Activated T-cell treated with anti-CD3 and anti-CD28 coated beads, Interleukin-2, amount 50 U/mL, for 72 hours (primary cell): Measurements from ENCODE around the gene TRAF3. TPM values are rescaled to one million over a fixed set of nuclear protein-coding genes. Genes with fewer than 3 reads are reported as not detected.
"Not testable (repeated sequence)": the region's sequence is repeated elsewhere in the genome, so short reads cannot be mapped to it uniquely, and the experiment has no call there.

Experiments used
- ATAC-seq, 2 donors: fragments of 150-1000 bp; cut with Tn5 transposase; replicated peaks in 1 of 2; 2 replicates each; pipeline ENCODE4 v1.10.0; 2021; ENCODE audit warnings: moderate library complexity in 2 of 2, mild to moderate bottlenecking in 1 of 2
- DNase-seq, 2 donors: peaks; one replicate each; pipeline ENCODE4 v3.0.0; 2021 to 2022; ENCODE audit warnings: mixed read lengths in 1 of 2
- H3K27ac Mint-ChIP-seq: one replicate; pipeline ENCODE4 v1.8.0; 2022; ENCODE audit warnings: mild to moderate bottlenecking, moderate library complexity, mixed read lengths
- H3K27me3 Mint-ChIP-seq: one replicate; pipeline ENCODE4 v1.8.0; 2022; ENCODE audit warnings: low read depth, mixed read lengths
- H3K36me3 Mint-ChIP-seq, 2 donors: one replicate each; pipeline ENCODE4 v1.8.0; 2022; ENCODE audit warnings: mixed read lengths in 2 of 2, mild to moderate bottlenecking in 1 of 2; ENCODE audit not compliant: insufficient read depth in 2 of 2
- H3K4me1 Mint-ChIP-seq: one replicate; pipeline ENCODE4 v1.8.0; 2022; ENCODE audit warnings: low read depth, mixed read lengths
- H3K4me3 Mint-ChIP-seq, 2 donors: one replicate each; pipeline ENCODE4 v1.8.0; 2022; ENCODE audit warnings: mild to moderate bottlenecking in 2 of 2, mixed read lengths in 2 of 2, moderate library complexity in 2 of 2
- H3K9me3 Mint-ChIP-seq, 2 donors: one replicate each; pipeline ENCODE4 v1.8.0; 2022; ENCODE audit warnings: mixed read lengths in 2 of 2
- total RNA-seq, 2 donors: library from RNA; stranded (reverse); gene quantifications; one replicate each; pipeline ENCODE4 v1.2.3, GENCODE V29; 2022

TRAF3 gene
- total RNA-seq, 2 donors from 2014 or later: 123 to 137 TPM

DNA sequence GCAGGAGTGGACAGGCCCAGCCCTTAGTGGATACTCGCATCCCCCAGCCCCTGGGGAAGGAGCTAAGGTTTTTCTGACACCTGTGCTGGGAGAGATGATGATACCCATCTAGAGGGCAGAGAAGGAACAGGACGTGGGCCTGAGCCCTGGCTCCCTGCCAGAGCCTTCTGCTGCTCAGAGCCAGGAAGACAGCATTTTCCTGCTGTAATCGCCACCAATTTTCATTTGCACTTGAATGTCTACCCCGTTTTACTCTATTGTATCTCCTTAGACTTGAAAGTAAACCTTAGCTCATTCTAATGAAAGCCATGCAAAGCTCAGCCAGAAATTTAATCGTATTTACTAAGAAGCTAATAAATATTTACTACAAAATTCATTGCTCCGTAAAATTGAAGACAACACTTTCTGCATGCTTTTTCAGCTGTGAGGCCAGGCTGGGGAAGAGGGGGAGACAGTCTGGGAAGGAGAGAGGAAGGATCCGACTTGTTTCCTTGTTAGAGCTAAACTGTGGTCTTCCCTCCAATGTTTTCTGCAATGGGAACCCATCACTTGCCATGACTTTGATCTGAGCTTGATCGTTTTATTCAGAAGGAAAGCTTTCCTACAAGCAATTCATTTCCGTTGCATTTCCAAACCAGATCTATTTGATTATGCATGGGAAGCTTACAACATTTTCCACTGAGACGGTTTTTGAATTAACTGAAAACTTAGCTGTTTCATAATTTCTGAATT is 17.6 kb upstream of the TRAF3 start:
- no peaks in the 10 kb centered on the region for H3K9me3 Mint-ChIP-seq
- no peaks in the 10 kb centered on the region for H3K27me3 Mint-ChIP-seq
- no peak overlapping the region for H3K4me3 Mint-ChIP-seq
- peaks cover 6% of the 10 kb centered on the region for H3K4me1 Mint-ChIP-seq
- no peak overlapping the region for H3K27ac Mint-ChIP-seq
- ATAC-seq (no peak), DNase-seq (no peak)
- no peaks in the 10 kb centered on the region for H3K36me3 Mint-ChIP-seq

- Mint-ChIP-seq H3K4me1 (no peaks in the 10 kb centered on the region), H3K4me3 (no peak overlapping the region), H3K27ac (no peak overlapping the region), H3K27me3 (no peaks in the 10 kb centered on the region), H3K9me3 (no peaks in the 10 kb centered on the region), H3K36me3 (no peaks in the 10 kb centered on the region)
- no peak for DNase-seq
- no peak for ATAC-seq
These were observed 16.6 kb upstream of the TRAF3 start for GRCh38 chr14:102760496-102761193.

GRCh38 chr14:102761206-102761605 is 16.0 kb upstream of the TRAF3 start:
- H3K27me3 Mint-ChIP-seq: no peaks in the 10 kb centered on the region
- ATAC-seq (no peak), DNase-seq (no peak)
- no peaks in the 10 kb centered on the region for H3K36me3 Mint-ChIP-seq
- no peaks in the 10 kb centered on the region for H3K9me3 Mint-ChIP-seq
- no peaks in the 10 kb centered on the region for H3K4me1 Mint-ChIP-seq
- H3K27ac Mint-ChIP-seq: no peak overlapping the region
- H3K4me3 Mint-ChIP-seq: no peak overlapping the region

DNA sequence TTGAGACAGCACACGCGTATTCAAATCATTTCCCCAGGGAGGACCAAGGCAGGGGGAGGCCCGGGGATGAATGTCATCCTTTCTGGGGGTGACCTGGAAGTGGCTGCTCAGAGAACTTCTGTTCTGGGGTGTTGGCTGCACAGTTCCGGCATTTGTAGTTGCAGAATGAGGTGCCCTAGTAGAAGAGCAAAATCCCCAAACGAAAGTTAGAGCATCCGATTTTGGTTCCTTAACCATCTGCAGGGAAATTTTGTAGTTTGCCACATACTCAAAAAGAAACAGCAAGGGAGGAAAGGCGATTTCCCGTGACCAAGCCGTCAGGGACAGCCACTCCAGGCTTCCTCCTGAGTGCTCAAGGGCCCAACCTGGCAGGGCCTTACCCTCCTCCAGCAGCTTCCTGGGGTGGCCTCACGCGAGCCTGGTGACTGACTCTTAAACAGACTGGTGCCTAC is 13.0 kb upstream of the TRAF3 start:
- DNase-seq: no peak
- Mint-ChIP-seq H3K4me1 (peaks cover 15% of the 10 kb centered on the region), H3K4me3 (no peak overlapping the region), H3K27me3 (no peaks in the 10 kb centered on the region), H3K36me3 (no peaks in the 10 kb centered on the region), H3K27ac (no peak overlapping the region), H3K9me3 (no peaks in the 10 kb centered on the region)
- peak in 1 of 2 donors; percentile 58 for ATAC-seq

- not testable (repeated sequence) for H3K27me3 Mint-ChIP-seq, DNase-seq, H3K36me3 Mint-ChIP-seq, H3K4me3 Mint-ChIP-seq, ATAC-seq, H3K27ac Mint-ChIP-seq, H3K9me3 Mint-ChIP-seq
- H3K4me1 Mint-ChIP-seq: peaks cover 15% of the 10 kb centered on the region
These were observed 11.5 kb upstream of the TRAF3 start for GRCh38 chr14:102765770-102766169.

DNA sequence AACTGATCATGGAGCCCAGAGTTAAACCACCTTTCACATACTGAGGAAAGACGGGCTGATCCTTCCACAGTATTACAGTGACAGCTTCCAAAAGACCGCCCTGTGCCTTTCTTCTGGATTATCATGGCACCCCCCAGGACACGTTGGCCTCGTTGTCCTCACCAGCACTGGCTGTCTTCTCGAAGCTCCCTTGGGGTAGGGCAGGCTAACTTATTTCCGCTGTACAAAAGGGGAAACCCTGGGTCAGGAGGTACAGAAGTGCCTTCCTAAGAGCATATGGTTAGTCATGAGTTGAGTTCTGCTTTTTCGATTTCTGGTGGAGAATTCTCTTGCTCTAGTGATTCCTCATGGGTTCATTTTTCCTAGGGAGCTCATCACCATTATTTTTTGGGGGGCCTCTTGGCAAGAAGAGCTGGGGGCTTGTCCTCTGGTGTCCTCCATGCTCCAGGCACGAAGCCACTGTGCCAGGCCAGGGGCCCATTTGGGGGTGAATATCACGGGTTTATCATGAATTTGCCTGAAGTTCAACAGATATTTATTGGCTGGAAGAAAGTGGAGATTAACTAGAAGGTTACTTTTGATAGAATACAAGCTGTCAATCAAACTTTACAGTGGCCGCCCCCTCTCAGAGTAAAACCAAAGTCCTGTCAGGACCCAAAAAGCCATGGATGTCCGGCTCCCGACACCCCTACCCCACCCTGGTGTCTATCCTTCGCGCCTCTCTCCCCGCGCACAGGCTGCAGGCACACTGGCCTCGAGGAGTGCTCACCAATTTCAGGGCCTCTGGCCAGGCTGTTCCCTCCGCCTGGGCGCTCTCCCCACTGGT is 8.8 kb upstream of the TRAF3 start:
- DNase-seq (peak in 1 of 2 donors; percentile 19), ATAC-seq (peak; percentile 50 to 87)
- H3K36me3 Mint-ChIP-seq: no peaks in the 10 kb centered on the region
- no peaks in the 10 kb centered on the region for H3K27me3 Mint-ChIP-seq
- no peak overlapping the region for H3K4me3 Mint-ChIP-seq
- H3K9me3 Mint-ChIP-seq: no peaks in the 10 kb centered on the region
- H3K4me1 Mint-ChIP-seq: peaks cover 23% of the 10 kb centered on the region
- no peak overlapping the region for H3K27ac Mint-ChIP-seq

- Mint-ChIP-seq H3K27ac (no peak overlapping the region), H3K36me3 (no peaks in the 10 kb centered on the region), H3K4me1 (peaks cover 26% of the 10 kb centered on the region), H3K9me3 (no peaks in the 10 kb centered on the region), H3K27me3 (no peaks in the 10 kb centered on the region), H3K4me3 (no peak overlapping the region)
- DNase-seq: no peak
- ATAC-seq: no peak
These were observed 8.3 kb upstream of the TRAF3 start for GRCh38 chr14:102769049-102769327.

DNA sequence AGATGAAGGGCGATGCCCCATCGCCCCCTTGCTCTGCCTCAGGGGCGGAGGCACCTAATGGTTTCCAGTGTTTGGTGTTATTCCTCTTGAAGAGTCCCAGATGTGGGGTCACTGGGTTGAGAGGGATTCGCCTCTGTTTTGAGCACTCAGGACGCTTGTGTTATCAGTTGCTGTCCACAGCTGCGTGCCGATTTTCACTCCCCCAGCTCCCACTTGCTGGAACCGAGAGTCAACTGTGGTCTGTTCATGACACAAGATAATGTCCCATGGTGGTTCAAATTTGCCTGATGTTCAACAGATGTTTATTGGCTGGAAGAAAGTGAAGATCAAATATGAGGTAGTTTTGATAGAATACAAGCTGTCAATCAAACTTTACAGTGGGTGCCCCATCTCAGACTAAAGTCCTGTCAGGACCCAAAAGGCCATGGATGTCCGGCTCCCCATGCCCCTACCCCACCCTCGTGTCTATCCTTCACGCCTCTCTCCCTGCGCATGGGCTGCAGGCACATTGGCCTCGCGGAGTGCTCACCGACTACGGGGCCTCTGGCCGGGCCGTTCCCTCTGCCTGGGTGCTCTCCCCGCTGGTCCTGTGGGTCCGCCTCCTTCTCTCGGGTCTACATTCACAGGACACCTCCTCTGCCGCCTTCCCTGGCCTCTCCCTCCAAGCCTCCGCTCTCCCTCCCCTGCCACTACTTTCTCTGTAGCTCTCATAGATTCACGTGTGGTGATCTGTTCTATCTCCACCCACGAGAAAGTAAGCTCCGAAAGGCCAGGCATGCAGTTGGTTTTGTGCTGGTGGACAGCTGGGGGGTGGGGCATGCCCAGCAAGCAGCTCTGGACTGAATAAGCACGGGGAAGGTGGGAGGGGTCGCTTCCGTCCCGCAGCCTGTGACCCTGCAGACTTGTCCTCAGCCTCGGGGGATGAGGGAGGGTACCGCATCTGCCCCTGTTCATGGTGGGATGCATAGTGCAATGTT is 6.8 kb upstream of the TRAF3 start:
- Mint-ChIP-seq H3K36me3 (no peaks in the 10 kb centered on the region), H3K9me3 (no peaks in the 10 kb centered on the region), H3K27me3 (no peaks in the 10 kb centered on the region), H3K4me3 (no peak overlapping the region), H3K27ac (no peak overlapping the region), H3K4me1 (peaks cover 39% of the 10 kb centered on the region)
- DNase-seq: no peak
- ATAC-seq: no peak

GRCh38 chr14:102771144-102771543 is 6.1 kb upstream of the TRAF3 start:
- Mint-ChIP-seq H3K27me3 (no peaks in the 10 kb centered on the region), H3K4me1 (peaks cover 46% of the 10 kb centered on the region), H3K36me3 (no peaks in the 10 kb centered on the region), H3K27ac (no peak overlapping the region), H3K4me3 (no peak overlapping the region), H3K9me3 (no peaks in the 10 kb centered on the region)
- no peak for DNase-seq
- ATAC-seq: no peak

DNA sequence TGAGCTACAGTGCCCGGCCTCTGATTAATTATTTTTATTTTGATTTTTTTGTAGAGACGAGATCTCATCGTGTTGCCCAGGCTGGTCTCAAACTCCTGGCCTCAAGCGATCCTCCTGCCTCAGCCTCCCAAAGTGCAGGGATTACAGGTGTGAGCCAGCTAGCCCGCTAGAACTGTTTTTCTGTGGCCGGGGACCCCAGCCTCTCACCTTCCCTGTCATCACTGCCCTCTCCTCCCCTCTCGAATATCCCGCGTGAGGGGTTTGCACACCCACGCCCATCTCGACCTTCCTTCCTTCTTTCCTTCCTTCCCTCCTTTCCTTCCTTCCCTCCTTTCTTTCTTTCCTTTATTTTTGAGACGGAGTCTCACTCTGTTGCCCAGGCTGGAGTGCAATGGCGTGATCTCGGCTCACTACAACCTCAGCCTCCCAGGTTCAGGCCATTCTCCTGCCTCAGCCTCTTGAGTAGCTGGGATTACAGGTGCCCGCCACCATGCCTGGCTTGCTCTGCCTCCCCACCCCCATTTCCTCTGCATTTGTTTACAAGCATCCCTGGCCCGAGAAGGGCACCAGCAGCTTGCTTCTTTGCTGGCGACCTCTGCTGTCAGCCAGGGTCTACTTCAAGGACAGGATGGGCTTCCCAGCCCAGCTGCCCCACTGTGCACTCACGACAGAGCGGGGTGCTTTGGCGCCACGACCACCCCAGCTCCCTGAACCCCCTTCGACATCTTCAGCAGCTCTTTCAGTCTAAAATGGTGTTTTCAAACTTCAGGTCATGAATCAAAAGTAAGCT is 4.3 kb upstream of the TRAF3 start:
- DNase-seq: no peak
- Mint-ChIP-seq H3K36me3 (no peaks in the 10 kb centered on the region), H3K9me3 (no peaks in the 10 kb centered on the region), H3K4me1 (peaks cover 50% of the 10 kb centered on the region), H3K27ac (no peak overlapping the region), H3K27me3 (no peaks in the 10 kb centered on the region), H3K4me3 (peak overlapping the region in 1 of 2 donors; percentile 7)
- no peak for ATAC-seq

- Mint-ChIP-seq H3K27me3 (no peaks in the 10 kb centered on the region), H3K4me3 (peak overlapping the region; percentile 69 to 75), H3K36me3 (peaks cover 9 to 12% of the 10 kb centered on the region in 2 donors), H3K27ac (peak overlapping the region; percentile 75), H3K9me3 (no peaks in the 10 kb centered on the region), H3K4me1 (peaks cover 48% of the 10 kb centered on the region)
- peak; percentile 61 to 67 for ATAC-seq
- DNase-seq: peak; percentile 60 to 65
These were observed 2.7 kb upstream of the TRAF3 start for GRCh38 chr14:102774391-102775153.
